Measurements from ENCODE around the gene NCS1.

NCS1 gene

GRCh38 chr9:130195638-130196037 is 23.4 kb downstream of the NCS1 start:
- no peak for TF ChIP-seq CTCF (IDR thresholded peaks at IDR 0.05; ENCODE audit: low read depth, low read length, missing control alignments)
- DNase-seq (ENCODE audit: extremely low read depth, low read depth): no peak
- H3K4me3 ChIP-seq (replicated peaks; ENCODE audit: low read depth, low read length): no peak overlapping the region

- DNase-seq (ENCODE audit: extremely low read depth, low read depth): no peak
- no peak overlapping the region for H3K4me3 ChIP-seq (replicated peaks; ENCODE audit: low read depth, low read length)
- no peak for TF ChIP-seq CTCF (IDR thresholded peaks at IDR 0.05; ENCODE audit: low read depth, low read length, missing control alignments)
Observed at GRCh38 chr9:130196643-130197042, 24.4 kb downstream of the NCS1 start.

GRCh38 chr9:130197386-130197785 is 25.2 kb downstream of the NCS1 start:
- TF ChIP-seq CTCF (IDR thresholded peaks at IDR 0.05; ENCODE audit: low read depth, low read length, missing control alignments): no peak
- H3K4me3 ChIP-seq (replicated peaks; ENCODE audit: low read depth, low read length): no peak overlapping the region
- no peak for DNase-seq (ENCODE audit: extremely low read depth, low read depth)

GRCh38 chr9:130197888-130198287 is 25.7 kb downstream of the NCS1 start:
- no peak overlapping the region for H3K4me3 ChIP-seq (replicated peaks; ENCODE audit: low read depth, low read length)
- TF ChIP-seq CTCF (IDR thresholded peaks at IDR 0.05; ENCODE audit: low read depth, low read length, missing control alignments): no peak

GRCh38 chr9:130198501-130199179 is 26.4 kb downstream of the NCS1 start:
- no peak for TF ChIP-seq CTCF (IDR thresholded peaks at IDR 0.05; ENCODE audit: low read depth, low read length, missing control alignments)
- no peak overlapping the region for H3K4me3 ChIP-seq (replicated peaks; ENCODE audit: low read depth, low read length)
- no peak for DNase-seq (ENCODE audit: extremely low read depth, low read depth)

More at GRCh38 chr9:130197888-130198287, 25.7 kb downstream of the NCS1 start:
- no peak for DNase-seq (ENCODE audit: extremely low read depth, low read depth)

- DNase-seq (ENCODE audit: extremely low read depth, low read depth): peak; percentile 39
- no peak for TF ChIP-seq CTCF (IDR thresholded peaks at IDR 0.05; ENCODE audit: low read depth, low read length, missing control alignments)
Observed at GRCh38 chr9:130199605-130200004, 27.4 kb downstream of the NCS1 start.

More at GRCh38 chr9:130199605-130200004, 27.4 kb downstream of the NCS1 start:
- no peak overlapping the region for H3K4me3 ChIP-seq (replicated peaks; ENCODE audit: low read depth, low read length)

All from HFF-Myc (cell line).